Hepatocyte (in vitro differentiated cells): ENCODE data around the gene SYS1.

Experiments used
- EZH2 ChIP-seq: fragments of 200-600 bp; sonication (generic); IDR thresholded peaks from 2 replicates; pipeline ENCODE4 v1.6.1; 2016; ENCODE audit warnings: antibody characterized with exemption, mild to moderate bottlenecking, borderline replicate concordance
- EZH2phosphoT487 ChIP-seq: fragments of 200-600 bp; sonication (generic); IDR thresholded peaks from one replicate; pipeline ENCODE4 v1.6.1; 2018; ENCODE audit warnings: antibody characterized with exemption, mild to moderate bottlenecking, low read depth, moderate library complexity; ENCODE audit not compliant: unreplicated experiment, severe bottlenecking
- TF ChIP-seq, protein P1 (sequence below): fragments of 200-600 bp; sonication (generic); IDR thresholded peaks from 2 replicates; pipeline ENCODE4 v1.5.1; 2016; ENCODE audit warnings: antibody characterized with exemption, mild to moderate bottlenecking; ENCODE audit not compliant: poor library complexity

DNA sequence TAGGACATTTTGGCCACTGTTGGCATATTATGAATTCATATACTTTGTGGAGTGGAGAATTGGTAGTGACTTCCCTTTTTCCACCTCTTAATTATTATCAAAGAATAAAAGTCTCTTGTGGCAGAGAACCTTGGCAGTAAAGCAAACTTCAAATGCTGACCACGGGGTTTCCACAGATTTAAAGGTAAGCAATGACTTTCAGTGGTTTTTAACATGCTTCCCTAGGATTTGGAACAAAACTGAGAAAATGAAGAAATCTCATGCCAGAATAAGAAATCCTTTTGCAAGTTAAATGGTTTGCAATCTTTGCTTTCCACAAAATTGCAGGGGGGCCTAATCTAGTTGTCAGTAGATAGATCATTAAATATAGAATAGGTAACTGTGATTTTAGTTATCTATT, 12.7 kb upstream of the SYS1 start:
- TF ChIP-seq EZH2phosphoT487 (no peak), EZH2 (no peak)
- TF ChIP-seq, protein P1, sequence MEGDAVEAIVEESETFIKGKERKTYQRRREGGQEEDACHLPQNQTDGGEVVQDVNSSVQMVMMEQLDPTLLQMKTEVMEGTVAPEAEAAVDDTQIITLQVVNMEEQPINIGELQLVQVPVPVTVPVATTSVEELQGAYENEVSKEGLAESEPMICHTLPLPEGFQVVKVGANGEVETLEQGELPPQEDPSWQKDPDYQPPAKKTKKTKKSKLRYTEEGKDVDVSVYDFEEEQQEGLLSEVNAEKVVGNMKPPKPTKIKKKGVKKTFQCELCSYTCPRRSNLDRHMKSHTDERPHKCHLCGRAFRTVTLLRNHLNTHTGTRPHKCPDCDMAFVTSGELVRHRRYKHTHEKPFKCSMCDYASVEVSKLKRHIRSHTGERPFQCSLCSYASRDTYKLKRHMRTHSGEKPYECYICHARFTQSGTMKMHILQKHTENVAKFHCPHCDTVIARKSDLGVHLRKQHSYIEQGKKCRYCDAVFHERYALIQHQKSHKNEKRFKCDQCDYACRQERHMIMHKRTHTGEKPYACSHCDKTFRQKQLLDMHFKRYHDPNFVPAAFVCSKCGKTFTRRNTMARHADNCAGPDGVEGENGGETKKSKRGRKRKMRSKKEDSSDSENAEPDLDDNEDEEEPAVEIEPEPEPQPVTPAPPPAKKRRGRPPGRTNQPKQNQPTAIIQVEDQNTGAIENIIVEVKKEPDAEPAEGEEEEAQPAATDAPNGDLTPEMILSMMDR, result no peak
